ENCODE measurements around the gene SAG. TPM values are rescaled to one million over a fixed set of nuclear protein-coding genes. Genes with fewer than 3 reads are reported as not detected.

The SAG gene
- polyA plus RNA-seq, 1 donor = 0.36 TPM

DNA sequence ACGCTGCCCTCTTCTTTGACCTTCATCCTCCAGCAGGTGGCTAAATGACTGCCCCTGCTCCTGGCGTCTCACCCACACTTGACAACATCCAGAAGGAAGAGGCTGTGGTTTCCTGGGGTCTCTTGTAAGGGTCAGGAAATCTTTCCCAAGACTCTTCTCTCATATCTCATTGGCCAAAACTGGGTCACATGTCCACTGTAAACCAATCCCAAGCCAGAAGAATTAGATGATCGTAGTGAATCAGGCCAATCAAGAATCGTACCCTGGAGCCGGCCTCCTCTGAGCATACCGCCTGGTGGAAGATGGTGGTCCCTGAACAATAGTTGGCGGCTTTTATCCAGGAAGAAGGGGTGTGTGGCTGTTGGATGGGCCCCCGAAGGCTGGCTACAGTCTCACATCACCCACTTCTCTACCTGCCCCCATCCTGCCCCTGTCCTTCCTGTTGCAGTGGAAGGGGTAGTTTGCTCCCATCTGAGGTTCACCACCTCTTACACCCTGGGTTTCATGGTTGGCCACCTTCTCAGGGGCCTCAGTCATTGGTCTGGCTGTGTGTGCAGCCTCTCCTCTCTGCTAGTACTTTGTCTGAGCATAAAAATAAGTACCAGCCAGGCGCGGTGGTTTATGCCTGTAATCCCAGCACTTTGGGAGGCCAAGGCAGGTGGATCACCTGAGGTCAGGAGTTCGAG lies 3.8 kb downstream of the SAG start:
- no peak overlapping the region for H3K4me3 ChIP-seq (ENCODE audit: low read length)
- H3K27me3 ChIP-seq (ENCODE audit: control insufficient read depth, insufficient read depth, low read length) = no peaks in the 10 kb centered on the region
- no peaks in the 10 kb centered on the region for H3K36me3 ChIP-seq (ENCODE audit: control insufficient read depth, insufficient read depth, low read length)
- no peaks in the 10 kb centered on the region for H3K9me3 ChIP-seq (ENCODE audit: control insufficient read depth, low read depth, low read length)
- no peak for DNase-seq
- no peak overlapping the region for H3K27ac ChIP-seq (ENCODE audit: low read length)
- no peaks in the 10 kb centered on the region for H3K4me1 ChIP-seq (ENCODE audit: control insufficient read depth, insufficient read depth, low read length)
- WGBS (ENCODE audit: insufficient coverage, low lambda C conversion rate) = no CpG with 5 or more reads among the region's 11 CpGs

DNA sequence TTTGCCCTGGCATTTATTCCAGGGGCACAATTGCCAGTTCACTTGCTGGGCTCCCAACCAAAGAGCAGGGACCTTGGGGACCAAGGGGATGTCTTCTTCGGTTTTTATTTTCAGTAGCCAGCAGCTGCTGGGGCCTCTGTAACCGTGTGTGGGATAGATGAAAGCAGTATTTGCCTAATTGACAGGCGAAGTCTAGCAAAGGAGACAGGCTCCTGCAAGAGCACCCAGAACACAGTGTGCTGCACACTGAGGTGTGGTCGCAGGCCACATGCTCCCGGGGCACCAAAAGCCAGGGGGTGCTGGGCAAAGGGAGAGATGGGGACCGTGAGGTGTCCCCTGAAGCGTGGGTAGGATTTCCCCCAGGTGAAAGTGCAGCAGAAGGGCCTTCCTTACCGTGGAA lies 5.3 kb downstream of the SAG start:
- Histone ChIP-seq H3K27me3 (ENCODE audit: control insufficient read depth, insufficient read depth, low read length) (no peaks in the 10 kb centered on the region), H3K4me1 (ENCODE audit: control insufficient read depth, insufficient read depth, low read length) (no peaks in the 10 kb centered on the region), H3K27ac (ENCODE audit: low read length) (no peak overlapping the region), H3K36me3 (ENCODE audit: control insufficient read depth, insufficient read depth, low read length) (no peaks in the 10 kb centered on the region), H3K4me3 (ENCODE audit: low read length) (no peak overlapping the region), H3K9me3 (ENCODE audit: control insufficient read depth, low read depth, low read length) (no peaks in the 10 kb centered on the region)
- no peak for DNase-seq
- WGBS (ENCODE audit: insufficient coverage, low lambda C conversion rate) = no CpG with 5 or more reads among the region's 8 CpGs

DNA sequence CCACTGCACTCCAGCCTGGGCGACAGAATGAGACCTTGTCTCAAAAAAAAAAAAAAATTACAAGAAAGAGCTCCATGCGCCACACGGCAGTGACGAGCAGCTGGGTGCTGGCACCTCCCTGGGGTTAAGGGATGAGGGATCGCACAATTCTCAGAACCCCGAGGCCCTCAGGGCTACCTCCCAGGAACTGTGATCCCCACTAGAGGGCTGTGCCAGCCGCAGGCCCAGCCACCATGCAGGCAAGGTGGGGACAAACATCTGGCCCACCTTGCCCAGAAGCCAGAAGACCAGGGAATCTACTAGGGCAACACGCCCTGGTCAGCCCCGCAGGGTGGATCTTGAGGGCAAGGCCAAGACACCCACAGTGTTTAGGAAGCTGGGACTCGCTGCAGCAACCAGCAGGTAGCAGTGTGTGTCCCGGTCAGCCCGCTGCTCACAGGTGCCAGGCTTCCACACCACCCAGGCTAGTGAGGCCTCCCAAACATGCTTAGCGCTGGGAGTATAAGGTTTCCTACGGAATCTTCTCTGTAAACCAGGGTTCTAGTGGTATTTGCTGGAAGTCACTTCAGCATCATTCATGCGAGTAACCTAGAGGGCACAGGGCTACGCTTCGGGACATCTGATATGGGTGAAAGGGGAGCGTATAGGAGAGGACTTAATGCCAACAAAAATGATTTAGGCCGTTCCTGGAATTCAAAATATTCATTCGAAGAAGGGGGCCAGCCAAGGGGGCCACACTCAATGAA lies 6.7 kb downstream of the SAG start:
- 40% methylated on average over 1 of the region's 20 CpGs for WGBS (ENCODE audit: insufficient coverage, low lambda C conversion rate)
- no peaks in the 10 kb centered on the region for H3K36me3 ChIP-seq (ENCODE audit: control insufficient read depth, insufficient read depth, low read length)
- H3K4me3 ChIP-seq (ENCODE audit: low read length) = no peak overlapping the region
- no peaks in the 10 kb centered on the region for H3K4me1 ChIP-seq (ENCODE audit: control insufficient read depth, insufficient read depth, low read length)
- H3K27ac ChIP-seq (ENCODE audit: low read length) = no peak overlapping the region
- DNase-seq = no peak
- H3K9me3 ChIP-seq (ENCODE audit: control insufficient read depth, low read depth, low read length) = no peaks in the 10 kb centered on the region
- H3K27me3 ChIP-seq (ENCODE audit: control insufficient read depth, insufficient read depth, low read length) = no peaks in the 10 kb centered on the region

DNA sequence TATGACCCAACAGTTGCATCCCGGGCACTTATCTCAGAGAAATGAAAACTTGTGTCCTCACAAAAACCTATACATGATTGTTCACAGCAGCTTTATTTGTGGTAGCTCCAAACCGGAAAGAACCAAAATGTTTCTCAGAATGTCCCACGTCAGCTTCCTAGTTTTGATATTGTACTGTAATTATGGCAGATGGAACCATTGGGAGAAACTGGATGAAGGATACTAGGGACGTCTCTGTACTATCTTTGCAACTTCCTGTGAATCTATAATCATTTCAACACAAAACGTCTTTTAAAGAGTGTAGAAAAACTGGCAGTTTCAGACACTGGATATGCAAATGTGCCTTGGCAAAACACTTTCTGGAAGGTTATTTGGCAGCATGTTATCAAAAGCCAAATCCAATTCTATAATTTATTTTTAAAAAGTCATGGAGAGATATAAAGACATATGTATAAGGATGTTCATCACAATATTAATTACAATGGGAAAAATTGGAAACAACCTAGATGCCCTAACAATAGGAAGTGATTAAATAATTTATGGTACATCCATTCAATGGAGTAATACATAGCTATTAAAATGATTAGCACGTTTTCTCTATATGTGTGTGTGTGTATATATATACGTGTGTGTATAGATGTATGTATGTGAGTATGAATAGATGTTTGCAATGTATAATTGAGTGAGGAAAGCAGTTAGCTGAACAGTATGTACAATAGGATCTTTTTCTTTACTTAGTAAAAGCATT lies 9.8 kb downstream of the SAG start:
- no peaks in the 10 kb centered on the region for H3K36me3 ChIP-seq (ENCODE audit: control insufficient read depth, insufficient read depth, low read length)
- H3K27ac ChIP-seq (ENCODE audit: low read length) = no peak overlapping the region
- H3K9me3 ChIP-seq (ENCODE audit: control insufficient read depth, low read depth, low read length) = no peaks in the 10 kb centered on the region
- no peaks in the 10 kb centered on the region for H3K4me1 ChIP-seq (ENCODE audit: control insufficient read depth, insufficient read depth, low read length)
- WGBS (ENCODE audit: insufficient coverage, low lambda C conversion rate) = 100% methylated on average over 1 of the region's 7 CpGs
- no peak overlapping the region for H3K4me3 ChIP-seq (ENCODE audit: low read length)
- DNase-seq = no peak
- no peaks in the 10 kb centered on the region for H3K27me3 ChIP-seq (ENCODE audit: control insufficient read depth, insufficient read depth, low read length)

DNA sequence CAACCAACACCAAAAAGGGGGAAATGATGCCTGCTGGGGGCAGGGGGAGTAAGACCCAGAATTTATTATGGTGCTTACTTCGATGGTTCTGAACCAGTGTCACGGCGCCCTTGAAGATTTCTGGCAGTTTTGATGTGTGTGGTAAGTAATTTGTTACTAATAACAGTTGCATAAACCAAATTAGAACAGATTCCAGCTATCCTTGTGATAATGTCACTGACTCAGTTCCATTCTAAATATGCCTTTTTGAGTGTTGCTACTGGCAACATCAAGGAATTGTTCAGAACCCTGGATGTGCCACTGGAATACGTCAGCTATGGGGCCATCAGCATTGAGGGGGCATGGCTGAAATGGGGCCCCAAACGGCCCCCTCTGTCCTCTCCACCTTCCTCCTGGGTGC lies 11.6 kb downstream of the SAG start:
- DNase-seq = no peak
- Histone ChIP-seq H3K4me1 (ENCODE audit: control insufficient read depth, insufficient read depth, low read length) (no peaks in the 10 kb centered on the region), H3K27ac (ENCODE audit: low read length) (no peak overlapping the region), H3K36me3 (ENCODE audit: control insufficient read depth, insufficient read depth, low read length) (no peaks in the 10 kb centered on the region), H3K27me3 (ENCODE audit: control insufficient read depth, insufficient read depth, low read length) (no peaks in the 10 kb centered on the region), H3K4me3 (ENCODE audit: low read length) (no peak overlapping the region), H3K9me3 (ENCODE audit: control insufficient read depth, low read depth, low read length) (no peaks in the 10 kb centered on the region)
- WGBS (ENCODE audit: insufficient coverage, low lambda C conversion rate) = no CpG with 5 or more reads among the region's 5 CpGs

DNA sequence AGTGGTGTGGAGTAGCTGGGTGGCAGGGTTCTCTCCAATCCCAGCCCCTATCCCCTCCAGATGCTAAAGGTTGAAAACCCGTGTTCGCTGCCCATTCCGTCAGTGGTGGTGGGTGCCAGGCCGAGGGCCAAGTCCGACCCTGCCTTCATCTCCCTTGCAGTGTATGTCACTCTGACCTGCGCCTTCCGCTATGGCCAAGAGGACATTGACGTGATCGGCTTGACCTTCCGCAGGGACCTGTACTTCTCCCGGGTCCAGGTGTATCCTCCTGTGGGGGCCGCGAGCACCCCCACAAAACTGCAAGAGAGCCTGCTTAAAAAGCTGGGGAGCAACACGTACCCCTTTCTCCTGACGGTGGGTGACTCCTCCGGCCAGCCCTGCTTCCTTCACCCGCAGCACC lies 12.9 kb downstream of the SAG start:
- WGBS (ENCODE audit: insufficient coverage, low lambda C conversion rate) = no CpG with 5 or more reads among the region's 17 CpGs
- H3K36me3 ChIP-seq (ENCODE audit: control insufficient read depth, insufficient read depth, low read length) = no peaks in the 10 kb centered on the region
- H3K27ac ChIP-seq (ENCODE audit: low read length) = no peak overlapping the region
- DNase-seq = no peak
- H3K4me3 ChIP-seq (ENCODE audit: low read length) = no peak overlapping the region
- no peaks in the 10 kb centered on the region for H3K27me3 ChIP-seq (ENCODE audit: control insufficient read depth, insufficient read depth, low read length)
- H3K4me1 ChIP-seq (ENCODE audit: control insufficient read depth, insufficient read depth, low read length) = no peaks in the 10 kb centered on the region
- no peaks in the 10 kb centered on the region for H3K9me3 ChIP-seq (ENCODE audit: control insufficient read depth, low read depth, low read length)

DNA sequence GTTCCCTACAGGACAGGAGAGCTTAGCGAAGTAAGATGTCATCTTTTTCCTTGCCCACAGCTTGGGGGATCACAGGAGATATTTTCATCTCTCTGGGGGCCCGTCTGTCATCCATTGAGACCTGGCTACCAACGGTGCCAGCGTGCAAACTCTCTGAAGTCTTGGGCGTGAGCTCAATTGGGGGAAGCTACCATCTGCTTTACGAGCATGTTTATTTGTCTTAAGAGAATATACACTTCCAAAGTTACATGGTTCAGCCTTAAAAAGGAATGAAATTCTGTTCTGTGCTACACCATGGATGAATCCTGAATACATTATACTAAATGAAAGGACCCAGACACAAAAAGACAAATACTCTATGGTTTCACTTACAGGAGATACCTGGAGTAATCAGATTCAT lies 13.6 kb downstream of the SAG start:
- Histone ChIP-seq H3K4me3 (ENCODE audit: low read length) (no peak overlapping the region), H3K27me3 (ENCODE audit: control insufficient read depth, insufficient read depth, low read length) (no peaks in the 10 kb centered on the region)
- no CpG with 5 or more reads among the region's 6 CpGs for WGBS (ENCODE audit: insufficient coverage, low lambda C conversion rate)

DNA sequence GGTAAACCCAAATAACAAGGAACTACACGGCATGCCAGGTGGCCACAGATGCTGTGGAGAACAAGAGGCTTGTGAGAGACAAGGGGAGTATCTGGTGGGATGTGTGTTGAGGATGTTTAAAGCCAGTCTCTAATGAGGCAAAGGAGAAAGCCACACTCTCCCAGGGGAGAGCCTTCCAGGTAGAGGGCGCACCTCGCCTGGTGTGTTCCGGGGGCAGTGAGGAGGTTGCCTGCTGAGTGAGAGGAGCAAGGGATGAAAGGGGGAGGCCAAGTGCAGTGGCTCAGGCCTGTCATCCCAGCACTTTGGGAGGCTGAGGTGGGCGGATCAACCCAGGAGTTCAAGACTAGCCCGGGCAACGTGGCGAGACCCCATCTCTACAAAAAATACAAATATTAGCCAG lies 16.2 kb downstream of the SAG start:
- no peak for DNase-seq
- Histone ChIP-seq H3K9me3 (ENCODE audit: control insufficient read depth, low read depth, low read length) (no peaks in the 10 kb centered on the region), H3K4me1 (ENCODE audit: control insufficient read depth, insufficient read depth, low read length) (no peaks in the 10 kb centered on the region), H3K36me3 (ENCODE audit: control insufficient read depth, insufficient read depth, low read length) (no peaks in the 10 kb centered on the region), H3K27ac (ENCODE audit: low read length) (no peak overlapping the region), H3K27me3 (ENCODE audit: control insufficient read depth, insufficient read depth, low read length) (no peaks in the 10 kb centered on the region), H3K4me3 (ENCODE audit: low read length) (no peak overlapping the region)
- WGBS (ENCODE audit: insufficient coverage, low lambda C conversion rate) = 100% methylated on average over 1 of the region's 8 CpGs

More for the DNA sequence above, 13.6 kb downstream of the SAG start:
- no peak overlapping the region for H3K27ac ChIP-seq (ENCODE audit: low read length)
- DNase-seq = no peak
- H3K4me1 ChIP-seq (ENCODE audit: control insufficient read depth, insufficient read depth, low read length) = no peaks in the 10 kb centered on the region
- H3K36me3 ChIP-seq (ENCODE audit: control insufficient read depth, insufficient read depth, low read length) = no peaks in the 10 kb centered on the region
- H3K9me3 ChIP-seq (ENCODE audit: control insufficient read depth, low read depth, low read length) = no peaks in the 10 kb centered on the region

DNA sequence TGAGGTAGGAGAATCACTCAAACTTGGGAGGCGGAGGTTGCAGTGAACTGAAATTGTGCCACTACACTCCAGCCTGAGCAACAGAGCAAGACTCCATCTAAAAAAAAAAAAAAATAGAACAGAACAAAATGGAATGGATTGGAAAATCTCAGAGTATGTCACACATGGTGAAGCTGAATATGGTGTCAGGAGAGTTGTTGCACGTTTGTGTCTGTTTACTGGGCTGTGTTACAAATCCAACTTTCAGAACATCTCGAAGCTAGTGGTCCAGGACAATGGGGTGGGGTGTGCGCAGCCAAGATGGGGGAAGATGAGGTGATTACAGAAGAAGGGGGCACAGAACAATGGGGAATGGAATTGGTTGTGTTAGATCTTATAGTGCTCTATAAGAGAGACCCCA lies 17.6 kb downstream of the SAG start:
- no peak overlapping the region for H3K27ac ChIP-seq (ENCODE audit: low read length)
- WGBS (ENCODE audit: insufficient coverage, low lambda C conversion rate) = 93% methylated on average over 3 of the region's 4 CpGs
- H3K4me1 ChIP-seq (ENCODE audit: control insufficient read depth, insufficient read depth, low read length) = no peaks in the 10 kb centered on the region
- no peaks in the 10 kb centered on the region for H3K9me3 ChIP-seq (ENCODE audit: control insufficient read depth, low read depth, low read length)
- no peaks in the 10 kb centered on the region for H3K27me3 ChIP-seq (ENCODE audit: control insufficient read depth, insufficient read depth, low read length)
- DNase-seq = no peak
- H3K4me3 ChIP-seq (ENCODE audit: low read length) = no peak overlapping the region
- no peaks in the 10 kb centered on the region for H3K36me3 ChIP-seq (ENCODE audit: control insufficient read depth, insufficient read depth, low read length)

DNA sequence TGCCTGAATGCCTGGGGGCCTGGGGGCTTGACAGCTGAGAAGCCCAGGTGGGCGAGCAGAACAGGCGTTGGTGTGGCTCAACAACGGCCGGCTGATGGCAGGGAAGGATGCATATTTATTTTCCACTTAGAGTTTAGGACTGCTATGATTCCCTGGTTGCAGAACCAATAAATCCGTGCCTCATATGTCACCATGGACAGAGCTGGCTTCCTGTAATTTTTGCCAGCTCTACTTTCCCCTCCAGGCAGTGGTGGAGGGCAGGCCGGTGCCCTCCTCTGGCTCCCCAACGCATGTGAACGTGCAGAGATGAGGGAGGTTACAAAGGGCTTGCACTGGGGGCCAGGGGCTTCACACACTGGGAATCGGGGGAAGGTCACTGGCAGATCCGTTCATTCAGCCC lies 18.2 kb downstream of the SAG start:
- Histone ChIP-seq H3K9me3 (ENCODE audit: control insufficient read depth, low read depth, low read length) (no peaks in the 10 kb centered on the region), H3K27me3 (ENCODE audit: control insufficient read depth, insufficient read depth, low read length) (no peaks in the 10 kb centered on the region), H3K4me3 (ENCODE audit: low read length) (no peak overlapping the region), H3K27ac (ENCODE audit: low read length) (no peak overlapping the region), H3K36me3 (ENCODE audit: control insufficient read depth, insufficient read depth, low read length) (no peaks in the 10 kb centered on the region), H3K4me1 (ENCODE audit: control insufficient read depth, insufficient read depth, low read length) (no peaks in the 10 kb centered on the region)
- no CpG with 5 or more reads among the region's 10 CpGs for WGBS (ENCODE audit: insufficient coverage, low lambda C conversion rate)
- DNase-seq = no peak

All from large intestine (tissue), 3 donors.